CD4-positive, alpha-beta T cell treated with Interleukin-10 for 1 hour (primary cell): ENCODE measurements around the gene HTT.
A peak's percentile ranks its signal among the peaks of the same experiment; 100 is the strongest.
"Not testable (repeated sequence)": the region's sequence is repeated elsewhere in the genome, so short reads cannot be mapped to it uniquely, and the experiment has no call there.

Experiments
- DNase-seq: peaks from one replicate; pipeline ENCODE4 v3.0.0-alpha.2; 2020

Gene HTT

GRCh38 chr4:3046623-3047022 lies 27.9 kb upstream of the HTT start:
- DNase-seq: no peak

- DNase-seq: peak; percentile 88
Observed at GRCh38 chr4:3047464-3048286, 26.8 kb upstream of the HTT start.

GRCh38 chr4:3051141-3051897 lies 23.2 kb upstream of the HTT start:
- DNase-seq: not testable (repeated sequence)

GRCh38 chr4:3054169-3054759 lies 20.2 kb upstream of the HTT start:
- no peak for DNase-seq

- DNase-seq: no peak
Observed at GRCh38 chr4:3059943-3060342, 14.5 kb upstream of the HTT start.

- no peak for DNase-seq
Observed at GRCh38 chr4:3060946-3061345, 13.5 kb upstream of the HTT start.

- no peak for DNase-seq
Observed at GRCh38 chr4:3062471-3062870, 12.0 kb upstream of the HTT start.

GRCh38 chr4:3065551-3065950 lies 8.9 kb upstream of the HTT start:
- no peak for DNase-seq

GRCh38 chr4:3066836-3067400 lies 7.6 kb upstream of the HTT start:
- DNase-seq: no peak

- no peak for DNase-seq
Observed at GRCh38 chr4:3067473-3068001, 6.9 kb upstream of the HTT start.

GRCh38 chr4:3069661-3070199 lies 4.8 kb upstream of the HTT start:
- DNase-seq: no peak

- DNase-seq: no peak
Observed at GRCh38 chr4:3070709-3071500, 3.6 kb upstream of the HTT start.

- no peak for DNase-seq
Observed at GRCh38 chr4:3071811-3072210, 2.7 kb upstream of the HTT start.

GRCh38 chr4:3073158-3074077 lies 1.1 kb upstream of the HTT start:
- no peak for DNase-seq

GRCh38 chr4:3074846-3075651 lies 568 bp downstream of the HTT start:
- peak; percentile 52 for DNase-seq

GRCh38 chr4:3075652-3075981 lies 1.1 kb downstream of the HTT start:
- DNase-seq: no peak

- no peak for DNase-seq
Observed at GRCh38 chr4:3077796-3078195, 3.3 kb downstream of the HTT start.

- DNase-seq: no peak
Observed at GRCh38 chr4:3079694-3080123, 5.2 kb downstream of the HTT start.

- DNase-seq: no peak
Observed at GRCh38 chr4:3082925-3083515, 8.5 kb downstream of the HTT start.

- DNase-seq: no peak
Observed at GRCh38 chr4:3083732-3084131, 9.3 kb downstream of the HTT start.
